GM12864 (cell line): ENCODE measurements around the gene DEUP1.

ENCODE experiments used
- DNase-seq: peaks from one replicate; pipeline ENCODE4 v3.0.0-alpha.2; 2011; ENCODE audit warnings: low read depth
- H3K4me3 ChIP-seq: 2 replicates; pipeline ENCODE4 v1.5.1; 2011; ENCODE audit warnings: mild to moderate bottlenecking, low read depth, low read length, control low read depth
- CTCF ChIP-seq: IDR thresholded peaks from 2 replicates; pipeline ENCODE4 v1.5.1; 2011; ENCODE audit warnings: low read depth, mild to moderate bottlenecking, moderate library complexity, low read length, control low read depth, inconsistent platforms; ENCODE audit errors: missing control alignments

DEUP1 gene

GRCh38 chr11:93393386-93393785, 62.8 kb downstream of the DEUP1 start:
- no peak for TF ChIP-seq CTCF
- no peak for DNase-seq
- no peak overlapping the region for H3K4me3 ChIP-seq

- DNase-seq = no peak
- TF ChIP-seq CTCF = no peak
- no peak overlapping the region for H3K4me3 ChIP-seq
Observed at GRCh38 chr11:93394488-93394887, 63.9 kb downstream of the DEUP1 start.

GRCh38 chr11:93396316-93396715, 65.8 kb downstream of the DEUP1 start:
- TF ChIP-seq CTCF = no peak
- no peak overlapping the region for H3K4me3 ChIP-seq
- DNase-seq = no peak

- no peak overlapping the region for H3K4me3 ChIP-seq
- DNase-seq = no peak
- TF ChIP-seq CTCF = no peak
Observed at GRCh38 chr11:93403930-93404329, 73.4 kb downstream of the DEUP1 start.

GRCh38 chr11:93407777-93408401, 77.3 kb downstream of the DEUP1 start:
- H3K4me3 ChIP-seq = no peak overlapping the region
- peak; percentile 7 for DNase-seq
- no peak for TF ChIP-seq CTCF

GRCh38 chr11:93410441-93410840, 79.9 kb downstream of the DEUP1 start:
- H3K4me3 ChIP-seq = no peak overlapping the region
- no peak for DNase-seq
- TF ChIP-seq CTCF = no peak

- DNase-seq = no peak
- no peak for TF ChIP-seq CTCF
- H3K4me3 ChIP-seq = no peak overlapping the region
Observed at GRCh38 chr11:93411705-93412104, 81.2 kb downstream of the DEUP1 start.
